HEK293 (cell line): ENCODE measurements around the gene LDB1.

Source experiments
- CTCF ChIA-PET: fragments of 350-600 bp; formaldehyde crosslinking; extraction: SDS; loops from one replicate; lab custom pipeline; 2021; ENCODE audit warnings: antibody characterized with exemption; lab: Yijun Ruan, JAX
- POLR2A ChIA-PET: fragments of 300-600 bp; formaldehyde crosslinking; extraction: SDS; loops from one replicate; lab custom pipeline; 2020; ENCODE audit warnings: antibody characterized with exemption, inconsistent platforms; lab: Yijun Ruan, JAX
- H3K27ac ChIP-seq: fragments of 200-500 bp; sonication (Bioruptor generic); 2 replicates; pipeline ENCODE4 v1.5.1; 2014; ENCODE audit warnings: low read depth, low read length, control low read depth, inconsistent platforms; ENCODE audit errors: extremely low read depth
- H3K36me3 ChIP-seq, 2 experiments: fragments of 200-500 bp in 1 of 2; sonication (Bioruptor generic) in 1 of 2; 1 replicate in 1 of 2; 2 replicates in 1 of 2; pipeline ENCODE4 v1.5.1; 2014 to 2017; ENCODE audit warnings: inconsistent platforms in 2 of 2, low read length in 2 of 2; ENCODE audit not compliant: control insufficient read depth in 2 of 2, insufficient read depth in 1 of 2
- H3K4me1 ChIP-seq: fragments of 200-500 bp; sonication (Bioruptor generic); 2 replicates; pipeline ENCODE4 v1.5.1; 2014; ENCODE audit warnings: mild to moderate bottlenecking, low read length, inconsistent platforms; ENCODE audit not compliant: control insufficient read depth, insufficient read depth
- H3K4me3 ChIP-seq: 2 replicates; pipeline ENCODE4 v1.5.1; 2011; ENCODE audit warnings: low read depth, mild to moderate bottlenecking, control low read depth, low read length, moderate library complexity
- H3K9me3 ChIP-seq: fragments of 200-500 bp; sonication (Bioruptor generic); 2 replicates; pipeline ENCODE4 v1.5.1; 2014; ENCODE audit warnings: low read depth, low read length, inconsistent platforms; ENCODE audit not compliant: control insufficient read depth, insufficient read depth
- ELK4 ChIP-seq: IDR thresholded peaks from 2 replicates; pipeline ENCODE4 v1.6.1; 2011; ENCODE audit warnings: mild to moderate bottlenecking, low read depth, low read length, borderline replicate concordance
- IKZF3 ChIP-seq: fragments of 450-650 bp; IDR thresholded peaks from 2 replicates; pipeline ENCODE4 v1.5.0; 2018; ENCODE audit warnings: missing biosample characterization, mild to moderate bottlenecking, missing genetic modification characterization, moderate library complexity
- KLF17 ChIP-seq: fragments of 450-650 bp; formaldehyde crosslinking; IDR thresholded peaks from 2 replicates; pipeline ENCODE4 v1.5.1; 2016; ENCODE audit warnings: missing biosample characterization, missing genetic modification characterization
- KLF8 ChIP-seq: fragments of 450-650 bp; formaldehyde crosslinking; IDR thresholded peaks from 2 replicates; pipeline ENCODE4 v1.5.1; 2016; ENCODE audit warnings: missing biosample characterization, missing genetic modification characterization
- REPIN1 ChIP-seq: fragments of 450-650 bp; formaldehyde crosslinking; IDR thresholded peaks from 2 replicates; pipeline ENCODE4 v1.5.1; 2017; ENCODE audit warnings: missing biosample characterization, missing genetic modification characterization, low read depth
- SP7 ChIP-seq: fragments of 450-650 bp; formaldehyde crosslinking; IDR thresholded peaks from 2 replicates; pipeline ENCODE4 v1.5.1; 2016; ENCODE audit warnings: missing biosample characterization, missing genetic modification characterization
- YY1 ChIP-seq: fragments of 450-650 bp; formaldehyde crosslinking; IDR thresholded peaks from 2 replicates; pipeline ENCODE4 v1.5.1; 2018; ENCODE audit warnings: missing biosample characterization, missing genetic modification characterization
- ZBTB1 ChIP-seq: fragments of 450-650 bp; formaldehyde crosslinking; IDR thresholded peaks from 2 replicates; pipeline ENCODE4 v1.5.1; 2016; ENCODE audit warnings: missing biosample characterization, missing genetic modification characterization
- ZBTB10 ChIP-seq: fragments of 450-650 bp; formaldehyde crosslinking; IDR thresholded peaks from 2 replicates; pipeline ENCODE4 v1.5.1; 2016; ENCODE audit warnings: missing biosample characterization, missing genetic modification characterization
- ZBTB17 ChIP-seq: fragments of 450-650 bp; formaldehyde crosslinking; IDR thresholded peaks from 2 replicates; pipeline ENCODE4 v1.5.1; 2016; ENCODE audit warnings: missing biosample characterization, missing genetic modification characterization
- ZFP37 ChIP-seq: fragments of 450-650 bp; formaldehyde crosslinking; IDR thresholded peaks from 2 replicates; pipeline ENCODE4 v1.5.1; 2016; ENCODE audit warnings: missing biosample characterization, missing genetic modification characterization
- ZNF121 ChIP-seq: fragments of 450-650 bp; formaldehyde crosslinking; IDR thresholded peaks from 2 replicates; pipeline ENCODE4 v1.5.1; 2016; ENCODE audit warnings: missing biosample characterization, missing genetic modification characterization
- ZNF16 ChIP-seq: fragments of 450-650 bp; formaldehyde crosslinking; IDR thresholded peaks from 2 replicates; pipeline ENCODE4 v1.5.1; 2016; ENCODE audit warnings: low read depth, missing biosample characterization, missing genetic modification characterization
- ZNF2 ChIP-seq: fragments of 450-650 bp; formaldehyde crosslinking; IDR thresholded peaks from 2 replicates; pipeline ENCODE4 v1.5.1; 2016; ENCODE audit warnings: missing biosample characterization, missing genetic modification characterization
- ZNF223 ChIP-seq: fragments of 450-650 bp; formaldehyde crosslinking; IDR thresholded peaks from 2 replicates; pipeline ENCODE4 v1.5.1; 2016; ENCODE audit warnings: missing biosample characterization, missing genetic modification characterization
- ZNF274 ChIP-seq, 2 experiments: fragments of 200-500 bp in 1 of 2; fragments of 450-650 bp in 1 of 2; sonication (Bioruptor generic) in 1 of 2; formaldehyde crosslinking in 1 of 2; IDR thresholded peaks; 2 replicates each; pipeline versions ENCODE4 v1.5.1 to v1.6.1; 2014 to 2016; ENCODE audit warnings: borderline replicate concordance in 1 of 2, inconsistent platforms in 1 of 2, low read length in 1 of 2, missing biosample characterization in 1 of 2, missing genetic modification characterization in 1 of 2
- ZNF324 ChIP-seq: fragments of 450-650 bp; formaldehyde crosslinking; IDR thresholded peaks from 2 replicates; pipeline ENCODE4 v1.5.1; 2016; ENCODE audit warnings: missing biosample characterization, missing genetic modification characterization
- ZNF426 ChIP-seq: fragments of 450-650 bp; formaldehyde crosslinking; IDR thresholded peaks from 2 replicates; pipeline ENCODE4 v1.5.1; 2017; ENCODE audit warnings: missing biosample characterization, missing genetic modification characterization, mild to moderate bottlenecking, inconsistent platforms, moderate library complexity
- ZNF600 ChIP-seq: fragments of 450-650 bp; formaldehyde crosslinking; IDR thresholded peaks from 2 replicates; pipeline ENCODE4 v1.5.1; 2016; ENCODE audit warnings: missing biosample characterization, missing genetic modification characterization
- ZNF701 ChIP-seq: fragments of 450-650 bp; formaldehyde crosslinking; IDR thresholded peaks from 2 replicates; pipeline ENCODE4 v1.5.1; 2016; ENCODE audit warnings: missing biosample characterization, missing genetic modification characterization
- ZNF791 ChIP-seq: fragments of 450-650 bp; formaldehyde crosslinking; IDR thresholded peaks from 2 replicates; pipeline ENCODE4 v1.5.1; 2016; ENCODE audit warnings: missing biosample characterization, missing genetic modification characterization
- ZSCAN30 ChIP-seq: fragments of 450-650 bp; IDR thresholded peaks from 2 replicates; pipeline ENCODE4 v1.5.1; 2018; ENCODE audit warnings: missing biosample characterization, mild to moderate bottlenecking, missing genetic modification characterization, moderate library complexity
- TF ChIP-seq, protein P1 (sequence below): fragments of 450-650 bp; formaldehyde crosslinking; IDR thresholded peaks from 2 replicates; pipeline ENCODE4 v1.5.1; 2016; ENCODE audit warnings: missing biosample characterization, missing genetic modification characterization
- TF ChIP-seq, protein P2 (sequence below): fragments of 450-650 bp; formaldehyde crosslinking; IDR thresholded peaks from 2 replicates; pipeline ENCODE4 v1.5.0; 2017; ENCODE audit warnings: missing biosample characterization, missing genetic modification characterization, borderline replicate concordance

LDB1 gene

DNA sequence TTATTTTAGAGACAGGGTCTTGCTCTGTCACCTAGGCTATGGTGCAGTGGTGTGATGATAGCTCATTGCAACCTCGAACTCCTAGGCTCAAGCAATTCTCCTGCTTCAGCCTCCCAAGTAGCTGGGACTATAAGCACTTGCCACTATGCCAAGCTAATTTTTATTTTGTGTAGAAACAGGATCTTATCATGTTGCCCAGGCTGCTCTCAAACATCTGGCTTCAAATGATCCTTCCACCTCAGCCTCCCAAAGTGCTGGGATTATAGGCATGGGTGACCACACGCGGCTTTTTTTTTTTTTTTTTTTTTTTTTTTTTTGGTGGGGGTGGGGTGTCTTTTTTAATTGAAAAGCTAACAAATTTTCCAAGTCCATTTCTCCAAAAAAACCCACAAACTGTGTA lies 36.6 kb downstream of the LDB1 start (continued):
- TF ChIP-seq ZBTB10 (tag by site-specific recombination) (no peak), ZNF16 (tag by site-specific recombination) (no peak), ZBTB1 (no peak)
- TF ChIP-seq, all 188 proteins: peak for 0

GRCh38 chr10:102072673-102073527 lies 47.3 kb downstream of the LDB1 start:
- no peak overlapping the region for H3K27ac ChIP-seq
- peaks cover 0 to 6% of the 10 kb centered on the region in 2 experiments; a peak in 2 of 3 replicates for H3K36me3 ChIP-seq
- H3K9me3 ChIP-seq, result no peaks in the 10 kb centered on the region
- no peak overlapping the region for H3K4me3 ChIP-seq
- H3K4me1 ChIP-seq, result peaks cover 6% of the 10 kb centered on the region
- CTCF ChIA-PET, result interaction anchor here (0.5 to 5.4 kb wide), 59 partner anchors 9 to 858 kb away, joined by 3 to 55 read pairs (median 5); partner anchors contain the start of genes ARMH3, CUEDC2, NPM3 and OGA
- POLR2A ChIA-PET, result interaction anchor here (1.7 kb wide), 1 partner anchor 233 kb away, joined by 3 read pairs; no protein-coding TSS in a partner anchor
- TF ChIP-seq, protein P1, sequence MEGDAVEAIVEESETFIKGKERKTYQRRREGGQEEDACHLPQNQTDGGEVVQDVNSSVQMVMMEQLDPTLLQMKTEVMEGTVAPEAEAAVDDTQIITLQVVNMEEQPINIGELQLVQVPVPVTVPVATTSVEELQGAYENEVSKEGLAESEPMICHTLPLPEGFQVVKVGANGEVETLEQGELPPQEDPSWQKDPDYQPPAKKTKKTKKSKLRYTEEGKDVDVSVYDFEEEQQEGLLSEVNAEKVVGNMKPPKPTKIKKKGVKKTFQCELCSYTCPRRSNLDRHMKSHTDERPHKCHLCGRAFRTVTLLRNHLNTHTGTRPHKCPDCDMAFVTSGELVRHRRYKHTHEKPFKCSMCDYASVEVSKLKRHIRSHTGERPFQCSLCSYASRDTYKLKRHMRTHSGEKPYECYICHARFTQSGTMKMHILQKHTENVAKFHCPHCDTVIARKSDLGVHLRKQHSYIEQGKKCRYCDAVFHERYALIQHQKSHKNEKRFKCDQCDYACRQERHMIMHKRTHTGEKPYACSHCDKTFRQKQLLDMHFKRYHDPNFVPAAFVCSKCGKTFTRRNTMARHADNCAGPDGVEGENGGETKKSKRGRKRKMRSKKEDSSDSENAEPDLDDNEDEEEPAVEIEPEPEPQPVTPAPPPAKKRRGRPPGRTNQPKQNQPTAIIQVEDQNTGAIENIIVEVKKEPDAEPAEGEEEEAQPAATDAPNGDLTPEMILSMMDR (tag by site-specific recombination), result peak; percentile 85
- TF ChIP-seq ZFP37 (tag by site-specific recombination), result no peak
- peak; percentile 42; the same call in 1 of the 2 replicates for TF ChIP-seq KLF8 (tag by site-specific recombination)
- TF ChIP-seq YY1 (tag by site-specific recombination), result no peak
- TF ChIP-seq ZNF791 (tag by site-specific recombination), result no peak
- no peak for TF ChIP-seq ZNF426 (tag by site-specific recombination)
- peak; percentile 34; the same call in 1 of the 2 replicates for TF ChIP-seq SP7 (tag by site-specific recombination)
- TF ChIP-seq ZNF121 (tag by site-specific recombination), result no peak
- TF ChIP-seq ZNF701 (tag by site-specific recombination), result no peak
- TF ChIP-seq ZNF274 (IDR thresholded peaks at IDR 0.05; ENCODE audit: low read length), result no peak
- TF ChIP-seq ZNF274 (tag by site-specific recombination; IDR thresholded peaks at IDR 0.05; ENCODE audit: borderline replicate concordance), result no peak
- TF ChIP-seq, protein P2, sequence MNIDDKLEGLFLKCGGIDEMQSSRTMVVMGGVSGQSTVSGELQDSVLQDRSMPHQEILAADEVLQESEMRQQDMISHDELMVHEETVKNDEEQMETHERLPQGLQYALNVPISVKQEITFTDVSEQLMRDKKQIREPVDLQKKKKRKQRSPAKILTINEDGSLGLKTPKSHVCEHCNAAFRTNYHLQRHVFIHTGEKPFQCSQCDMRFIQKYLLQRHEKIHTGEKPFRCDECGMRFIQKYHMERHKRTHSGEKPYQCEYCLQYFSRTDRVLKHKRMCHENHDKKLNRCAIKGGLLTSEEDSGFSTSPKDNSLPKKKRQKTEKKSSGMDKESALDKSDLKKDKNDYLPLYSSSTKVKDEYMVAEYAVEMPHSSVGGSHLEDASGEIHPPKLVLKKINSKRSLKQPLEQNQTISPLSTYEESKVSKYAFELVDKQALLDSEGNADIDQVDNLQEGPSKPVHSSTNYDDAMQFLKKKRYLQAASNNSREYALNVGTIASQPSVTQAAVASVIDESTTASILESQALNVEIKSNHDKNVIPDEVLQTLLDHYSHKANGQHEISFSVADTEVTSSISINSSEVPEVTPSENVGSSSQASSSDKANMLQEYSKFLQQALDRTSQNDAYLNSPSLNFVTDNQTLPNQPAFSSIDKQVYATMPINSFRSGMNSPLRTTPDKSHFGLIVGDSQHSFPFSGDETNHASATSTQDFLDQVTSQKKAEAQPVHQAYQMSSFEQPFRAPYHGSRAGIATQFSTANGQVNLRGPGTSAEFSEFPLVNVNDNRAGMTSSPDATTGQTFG, result no peak
- TF ChIP-seq REPIN1 (tag by site-specific recombination), result no peak
- peak; percentile 76; the same call in 1 of the 2 replicates for TF ChIP-seq ZNF2 (tag by site-specific recombination)
- no peak for TF ChIP-seq ZNF223 (tag by site-specific recombination)
- TF ChIP-seq KLF17, result no peak
- peak; percentile 55; the same call in 1 of the 2 replicates for TF ChIP-seq IKZF3 (tag by site-specific recombination)
- TF ChIP-seq ZSCAN30 (tag by site-specific recombination), result peak; percentile 75
- TF ChIP-seq ZNF324 (tag by site-specific recombination), result no peak
- TF ChIP-seq ZBTB17 (tag by site-specific recombination), result peak; percentile 44; the same call in 1 of the 2 replicates
- peak; percentile 97 for TF ChIP-seq ZNF600 (tag by site-specific recombination)
- no peak for TF ChIP-seq ELK4
